Stimulated activated naive CD8-positive, alpha-beta T cell treated with anti-CD3 and anti-CD28 coated beads, Interleukin-15, Interleukin-2, amounts not matched to agents 100 ng/mL and 50 ng/mL, for 24 hours (primary cell): Measurements from ENCODE around the gene ARL15.

Experiments
- H3K27ac Mint-ChIP-seq: one replicate; pipeline ENCODE4 v1.8.0; 2021; ENCODE audit warnings: mild to moderate bottlenecking, mixed read lengths
- H3K27me3 Mint-ChIP-seq: one replicate; pipeline ENCODE4 v1.8.0; 2021; ENCODE audit warnings: mixed read lengths
- H3K36me3 Mint-ChIP-seq: one replicate; pipeline ENCODE4 v1.8.0; 2021; ENCODE audit warnings: low read depth, mixed read lengths
- H3K4me1 Mint-ChIP-seq: one replicate; pipeline ENCODE4 v1.8.0; 2021; ENCODE audit warnings: low read depth, mixed read lengths
- H3K4me3 Mint-ChIP-seq: one replicate; pipeline ENCODE4 v1.8.0; 2021; ENCODE audit warnings: mild to moderate bottlenecking, mixed read lengths
- H3K9me3 Mint-ChIP-seq: one replicate; pipeline ENCODE4 v1.8.0; 2021; ENCODE audit warnings: mixed read lengths

ARL15 gene

DNA sequence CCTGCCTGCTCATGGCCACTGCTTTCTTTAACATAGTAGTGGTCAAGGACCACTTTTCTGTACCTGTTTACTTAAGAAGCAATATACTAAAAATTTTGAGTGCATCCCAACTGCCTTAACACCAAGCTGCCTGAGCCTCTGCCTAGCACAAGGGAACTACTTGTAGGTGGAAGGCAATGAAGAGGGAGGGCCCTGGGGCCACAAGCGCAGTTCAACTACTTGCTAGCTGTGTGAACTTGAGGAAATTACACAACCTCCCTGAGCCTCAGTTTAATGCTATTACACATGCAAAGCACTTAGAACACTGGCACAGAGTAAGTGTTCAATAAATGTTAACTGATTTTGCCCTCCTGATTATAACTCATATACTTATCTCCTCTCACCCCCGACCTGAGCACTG, 6.3 kb downstream of the ARL15 start:
- Mint-ChIP-seq H3K36me3 (no peaks in the 10 kb centered on the region), H3K4me3 (no peak overlapping the region), H3K27ac (no peak overlapping the region), H3K9me3 (no peaks in the 10 kb centered on the region), H3K4me1 (peaks cover 27% of the 10 kb centered on the region), H3K27me3 (no peaks in the 10 kb centered on the region)

- Mint-ChIP-seq H3K27me3 (no peaks in the 10 kb centered on the region), H3K27ac (no peak overlapping the region), H3K9me3 (no peaks in the 10 kb centered on the region), H3K4me3 (no peak overlapping the region), H3K4me1 (peaks cover 36% of the 10 kb centered on the region), H3K36me3 (no peaks in the 10 kb centered on the region)
Measured at GRCh38 chr5:54302267-54302687, 8.1 kb downstream of the ARL15 start.

- H3K4me3 Mint-ChIP-seq: no peak overlapping the region
- peaks cover 35% of the 10 kb centered on the region for H3K4me1 Mint-ChIP-seq
- H3K9me3 Mint-ChIP-seq: no peaks in the 10 kb centered on the region
- no peaks in the 10 kb centered on the region for H3K27me3 Mint-ChIP-seq
- no peak overlapping the region for H3K27ac Mint-ChIP-seq
- no peaks in the 10 kb centered on the region for H3K36me3 Mint-ChIP-seq
Measured at GRCh38 chr5:54301849-54302248, 8.5 kb downstream of the ARL15 start.

DNA sequence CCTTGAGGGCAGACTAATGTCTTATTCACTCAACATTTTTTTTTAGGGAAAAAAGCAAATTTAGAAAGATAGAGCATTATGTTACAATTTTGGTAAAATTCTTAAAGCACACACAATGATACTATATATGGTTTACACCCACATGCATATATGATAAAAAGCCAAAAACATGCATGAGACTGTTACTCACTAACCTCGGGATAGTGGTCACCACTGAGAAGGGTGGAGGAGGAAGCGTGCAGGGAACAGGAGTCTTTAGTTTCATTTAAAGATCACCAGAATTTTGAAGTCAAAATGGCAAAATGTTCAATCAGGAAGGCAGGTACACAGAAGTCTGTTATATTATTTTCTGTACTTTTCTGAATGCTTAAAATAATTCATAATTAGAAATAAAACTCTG, 9.2 kb downstream of the ARL15 start:
- H3K4me3 Mint-ChIP-seq: no peak overlapping the region
- H3K27me3 Mint-ChIP-seq: no peaks in the 10 kb centered on the region
- no peaks in the 10 kb centered on the region for H3K9me3 Mint-ChIP-seq
- peaks cover 35% of the 10 kb centered on the region for H3K4me1 Mint-ChIP-seq
- H3K36me3 Mint-ChIP-seq: no peaks in the 10 kb centered on the region
- no peak overlapping the region for H3K27ac Mint-ChIP-seq

DNA sequence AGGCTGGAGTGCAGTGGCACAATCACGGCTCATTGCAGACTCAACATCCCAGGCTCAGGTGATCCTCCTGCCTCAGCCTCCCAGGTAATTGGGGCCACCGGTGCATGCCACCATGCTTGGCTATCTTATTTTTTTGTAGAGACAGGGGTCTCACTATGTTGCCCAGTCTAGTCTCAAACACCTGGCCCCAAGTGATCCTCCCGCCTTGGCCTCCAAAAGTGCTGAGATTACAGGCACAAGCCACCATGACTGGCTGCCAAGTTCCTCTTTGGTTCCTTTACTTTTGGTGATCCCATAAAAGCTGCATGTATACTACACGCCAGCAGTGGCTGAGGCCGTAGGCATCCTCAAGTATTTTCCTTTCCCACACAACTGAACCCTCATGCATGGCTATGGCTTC, 11.4 kb downstream of the ARL15 start:
- H3K4me1 Mint-ChIP-seq: peaks cover 38% of the 10 kb centered on the region

DNA sequence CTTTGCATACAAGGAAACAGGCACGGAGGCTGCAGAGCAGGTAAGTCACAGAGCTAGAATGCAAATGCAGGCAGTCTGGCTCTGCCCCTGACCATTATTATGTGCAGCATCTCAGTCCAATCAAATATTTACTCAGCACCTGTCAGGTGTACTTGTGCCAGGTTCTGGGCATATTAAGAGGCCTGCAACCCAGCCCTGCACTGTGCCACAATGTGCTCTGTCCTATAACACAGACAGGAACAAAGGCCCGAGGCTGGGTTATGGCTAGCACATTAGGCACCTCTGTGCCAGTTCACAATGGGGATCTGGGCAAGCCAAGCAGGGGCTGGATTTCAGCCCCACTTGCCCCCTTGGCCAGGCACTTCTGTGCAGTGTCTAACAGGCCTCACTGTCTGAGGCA, 14.0 kb downstream of the ARL15 start:
- Mint-ChIP-seq H3K4me3 (no peak overlapping the region), H3K36me3 (no peaks in the 10 kb centered on the region), H3K4me1 (peaks cover 34% of the 10 kb centered on the region), H3K9me3 (no peaks in the 10 kb centered on the region), H3K27me3 (no peaks in the 10 kb centered on the region), H3K27ac (no peak overlapping the region)

More for the DNA sequence above, 11.4 kb downstream of the ARL15 start:
- Mint-ChIP-seq H3K27me3 (no peaks in the 10 kb centered on the region), H3K9me3 (no peaks in the 10 kb centered on the region), H3K4me3 (no peak overlapping the region), H3K36me3 (no peaks in the 10 kb centered on the region), H3K27ac (no peak overlapping the region)

- Mint-ChIP-seq H3K9me3 (no peaks in the 10 kb centered on the region), H3K4me1 (peaks cover 29% of the 10 kb centered on the region), H3K4me3 (no peak overlapping the region), H3K36me3 (no peaks in the 10 kb centered on the region), H3K27me3 (no peaks in the 10 kb centered on the region), H3K27ac (no peak overlapping the region)
Measured at GRCh38 chr5:54295651-54296276, 14.6 kb downstream of the ARL15 start.

DNA sequence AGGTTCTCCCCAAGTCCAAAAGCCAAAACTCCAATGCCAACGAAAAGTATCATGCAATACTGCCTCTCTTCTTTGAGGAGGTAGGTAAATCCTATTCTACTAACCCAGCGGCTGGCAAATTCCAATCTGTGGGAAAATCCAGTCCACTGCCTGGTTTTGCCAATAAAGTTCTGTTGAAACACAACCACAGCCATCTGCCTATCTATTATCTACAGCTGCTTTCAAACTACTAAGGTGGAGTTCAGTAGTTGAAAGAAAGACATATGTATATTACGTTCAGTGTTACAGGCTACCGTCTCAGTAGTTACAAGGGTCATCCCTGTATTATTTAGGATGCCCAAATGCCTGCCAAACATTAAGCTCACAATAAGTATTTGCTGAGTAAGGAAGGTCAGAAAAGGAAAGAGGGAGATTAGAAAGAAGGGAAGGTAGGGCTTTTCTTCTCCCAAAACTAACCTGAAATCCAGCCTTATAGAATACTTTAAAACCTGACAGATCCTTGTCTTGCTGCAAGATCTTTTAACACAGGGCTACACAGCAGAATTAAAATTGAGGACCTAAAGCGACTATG, 16.2 kb downstream of the ARL15 start:
- Mint-ChIP-seq H3K4me3 (no peak overlapping the region), H3K4me1 (peaks cover 29% of the 10 kb centered on the region), H3K9me3 (no peaks in the 10 kb centered on the region), H3K27me3 (no peaks in the 10 kb centered on the region), H3K27ac (no peak overlapping the region), H3K36me3 (no peaks in the 10 kb centered on the region)

DNA sequence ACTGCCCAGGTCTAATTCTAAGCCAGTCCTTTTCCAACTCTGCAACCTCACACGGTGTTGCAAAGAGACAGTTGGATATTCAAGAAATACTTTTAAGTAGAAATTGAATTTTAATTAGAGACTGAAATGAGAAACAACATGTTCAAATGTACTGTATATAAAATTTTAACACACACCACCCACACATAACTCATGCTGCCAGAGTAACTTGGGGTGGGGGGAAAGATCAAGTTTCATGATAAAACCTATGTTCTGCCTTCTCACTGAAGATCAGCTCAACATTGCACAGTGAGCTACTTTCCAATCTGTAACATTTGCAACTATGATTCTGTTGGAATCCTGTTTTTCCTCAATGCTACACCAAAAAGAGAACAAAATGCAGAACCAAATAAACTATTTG, 17.5 kb downstream of the ARL15 start:
- peaks cover 19% of the 10 kb centered on the region for H3K4me1 Mint-ChIP-seq
- no peaks in the 10 kb centered on the region for H3K27me3 Mint-ChIP-seq
- no peak overlapping the region for H3K4me3 Mint-ChIP-seq
- H3K9me3 Mint-ChIP-seq: no peaks in the 10 kb centered on the region
- peaks cover under 1% of the 10 kb centered on the region for H3K36me3 Mint-ChIP-seq
- H3K27ac Mint-ChIP-seq: no peak overlapping the region

GRCh38 chr5:54291498-54291897, 18.9 kb downstream of the ARL15 start:
- H3K9me3 Mint-ChIP-seq: no peaks in the 10 kb centered on the region
- no peaks in the 10 kb centered on the region for H3K27me3 Mint-ChIP-seq
- H3K27ac Mint-ChIP-seq: no peak overlapping the region
- H3K36me3 Mint-ChIP-seq: peaks cover 11% of the 10 kb centered on the region
- peaks cover 13% of the 10 kb centered on the region for H3K4me1 Mint-ChIP-seq
- H3K4me3 Mint-ChIP-seq: no peak overlapping the region

GRCh38 chr5:54289769-54290168, 20.6 kb downstream of the ARL15 start:
- H3K9me3 Mint-ChIP-seq: no peaks in the 10 kb centered on the region
- peaks cover 13% of the 10 kb centered on the region for H3K4me1 Mint-ChIP-seq
- no peaks in the 10 kb centered on the region for H3K27me3 Mint-ChIP-seq
- no peak overlapping the region for H3K4me3 Mint-ChIP-seq
- H3K36me3 Mint-ChIP-seq: peaks cover 15% of the 10 kb centered on the region
- H3K27ac Mint-ChIP-seq: no peak overlapping the region

DNA sequence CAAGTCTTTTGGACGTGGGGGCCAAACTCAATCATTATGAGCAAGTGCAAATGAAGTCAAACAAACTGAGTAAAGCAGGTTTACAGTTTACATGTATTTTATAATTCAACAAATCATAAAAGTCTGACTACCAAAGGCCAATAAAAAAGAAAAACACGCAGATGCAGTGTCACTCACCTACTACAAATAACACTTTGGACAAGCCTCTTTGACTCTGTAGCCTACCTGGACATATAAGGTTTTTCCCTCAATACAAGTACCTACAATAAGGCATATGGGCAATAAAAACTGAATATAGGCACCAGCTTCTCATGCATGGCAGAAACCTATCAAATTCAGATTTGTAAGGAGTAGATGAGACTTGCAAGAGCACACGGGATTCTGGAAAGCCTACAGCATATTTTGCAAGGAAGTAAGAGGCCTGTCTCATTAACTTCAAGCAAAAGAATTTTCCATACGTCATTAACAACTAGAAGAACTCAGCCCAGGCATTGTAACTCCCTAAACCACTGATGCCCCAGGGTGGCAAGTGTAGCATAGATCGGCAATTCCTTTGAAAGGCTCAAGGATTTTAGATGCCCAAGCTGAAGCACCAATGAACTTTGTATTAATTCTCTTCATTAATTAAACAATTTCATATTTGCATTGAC, 21.7 kb downstream of the ARL15 start:
- H3K27ac Mint-ChIP-seq: no peak overlapping the region
- no peaks in the 10 kb centered on the region for H3K27me3 Mint-ChIP-seq
- no peak overlapping the region for H3K4me3 Mint-ChIP-seq
- H3K4me1 Mint-ChIP-seq: peaks cover 7% of the 10 kb centered on the region
- peaks cover 15% of the 10 kb centered on the region for H3K36me3 Mint-ChIP-seq
- H3K9me3 Mint-ChIP-seq: no peaks in the 10 kb centered on the region

DNA sequence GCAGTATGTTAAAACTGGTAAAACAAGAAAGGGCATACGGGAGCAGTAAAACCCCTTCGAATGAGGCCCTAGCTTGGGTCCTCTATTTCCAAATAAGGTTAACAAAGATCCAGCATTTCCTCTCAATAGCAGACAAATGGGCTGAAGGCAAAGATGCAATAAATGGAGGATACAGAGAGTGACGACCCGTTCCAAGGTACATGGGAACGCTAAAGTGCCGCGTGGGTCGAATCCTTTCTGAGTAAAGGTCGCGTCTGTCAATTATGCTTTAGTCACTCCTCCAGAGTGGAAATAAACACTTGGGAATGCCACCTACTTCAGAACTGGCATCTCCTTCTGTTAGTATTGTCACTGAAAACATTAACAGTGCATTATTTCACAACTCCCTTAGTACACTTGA, 24.7 kb downstream of the ARL15 start:
- peaks cover 3% of the 10 kb centered on the region for H3K9me3 Mint-ChIP-seq
- peaks cover 3% of the 10 kb centered on the region for H3K4me1 Mint-ChIP-seq
- peaks cover 20% of the 10 kb centered on the region for H3K36me3 Mint-ChIP-seq
- no peaks in the 10 kb centered on the region for H3K27me3 Mint-ChIP-seq
- no peak overlapping the region for H3K4me3 Mint-ChIP-seq
- H3K27ac Mint-ChIP-seq: no peak overlapping the region

DNA sequence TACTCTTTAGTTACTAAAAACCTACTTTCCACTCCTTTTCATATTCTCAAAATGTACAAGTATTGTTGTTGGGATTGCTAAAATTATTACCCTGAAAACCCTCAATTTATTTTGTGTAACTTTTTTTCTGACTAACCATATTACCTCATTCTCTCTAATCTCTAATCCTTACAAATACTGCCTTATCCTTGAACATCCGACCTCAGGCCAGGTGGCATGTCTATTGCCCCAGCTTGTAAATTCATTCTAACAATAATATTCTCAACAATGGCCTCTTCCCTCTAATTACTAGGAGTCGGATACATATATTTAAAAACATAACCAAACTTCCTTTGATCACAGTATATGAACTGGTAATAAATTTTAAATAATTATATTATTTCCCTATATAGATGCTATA, 25.8 kb downstream of the ARL15 start:
- Mint-ChIP-seq H3K9me3 (peaks cover 3% of the 10 kb centered on the region), H3K27me3 (no peaks in the 10 kb centered on the region), H3K4me3 (no peak overlapping the region), H3K36me3 (peaks cover 26% of the 10 kb centered on the region), H3K27ac (no peak overlapping the region), H3K4me1 (no peaks in the 10 kb centered on the region)

GRCh38 chr5:54282876-54283275, 27.5 kb downstream of the ARL15 start:
- Mint-ChIP-seq H3K4me1 (no peaks in the 10 kb centered on the region), H3K36me3 (peaks cover 32% of the 10 kb centered on the region), H3K27me3 (no peaks in the 10 kb centered on the region), H3K9me3 (peaks cover 3% of the 10 kb centered on the region), H3K4me3 (no peak overlapping the region), H3K27ac (no peak overlapping the region)
